NCI-H1436 treated with DMSO at 0.1 percent for 48 hours (cell line): ENCODE results near the gene TRAK1.

Experiments
- DNase-seq: peaks from one replicate; lab custom pipeline; 2025; lab: John Stamatoyannopoulos, UW

The TRAK1 gene

DNA sequence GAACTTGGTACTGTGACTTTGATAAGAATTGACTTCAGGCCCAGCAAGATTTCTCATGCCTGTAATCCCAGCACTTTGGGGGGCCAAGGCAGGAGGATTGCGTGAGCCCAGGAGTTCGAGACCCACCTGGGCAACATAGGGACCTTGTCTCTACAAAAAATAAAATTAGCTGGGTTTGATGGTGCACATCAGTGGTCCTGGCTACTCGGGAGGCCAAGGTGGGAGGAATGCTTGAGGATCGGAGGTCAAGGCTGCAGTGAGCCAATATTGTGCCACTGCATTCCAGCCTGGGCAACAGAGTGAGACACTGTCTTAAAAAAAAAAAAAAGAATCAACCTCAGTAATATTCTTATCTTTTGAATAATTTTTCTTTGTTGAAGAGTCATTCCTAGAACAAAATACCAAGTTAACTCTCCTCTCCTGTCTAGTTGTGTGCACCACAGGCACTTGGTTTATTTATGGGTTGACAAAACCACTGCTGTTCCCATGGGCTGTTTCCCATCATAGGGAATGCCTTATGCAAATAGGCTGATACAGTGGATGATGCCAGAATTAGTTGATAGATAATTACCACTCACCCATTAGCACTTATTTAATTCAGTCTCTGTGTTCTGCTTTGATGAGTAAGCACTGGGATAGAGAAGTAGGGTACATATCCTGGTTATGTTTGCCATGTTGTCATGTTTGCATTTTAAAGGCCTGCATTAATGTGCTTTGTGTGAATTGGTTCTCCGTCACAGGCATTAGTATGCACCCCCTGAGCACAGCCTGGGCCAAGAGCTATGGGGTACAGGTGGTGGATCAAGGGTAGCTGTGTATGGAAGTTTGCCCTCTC, 32.9 kb downstream of the TRAK1 start:
- no peak for DNase-seq

GRCh38 chr3:42127226-42127625, 36.1 kb downstream of the TRAK1 start:
- no peak for DNase-seq

- no peak for DNase-seq
These were observed 37.4 kb downstream of the TRAK1 start for GRCh38 chr3:42128526-42128925.

- DNase-seq: no peak
These were observed 38.1 kb downstream of the TRAK1 start for GRCh38 chr3:42129014-42129953.

GRCh38 chr3:42130007-42130328, 38.8 kb downstream of the TRAK1 start:
- DNase-seq: no peak

- DNase-seq: no peak
These were observed 39.3 kb downstream of the TRAK1 start for GRCh38 chr3:42130329-42131070.

DNA sequence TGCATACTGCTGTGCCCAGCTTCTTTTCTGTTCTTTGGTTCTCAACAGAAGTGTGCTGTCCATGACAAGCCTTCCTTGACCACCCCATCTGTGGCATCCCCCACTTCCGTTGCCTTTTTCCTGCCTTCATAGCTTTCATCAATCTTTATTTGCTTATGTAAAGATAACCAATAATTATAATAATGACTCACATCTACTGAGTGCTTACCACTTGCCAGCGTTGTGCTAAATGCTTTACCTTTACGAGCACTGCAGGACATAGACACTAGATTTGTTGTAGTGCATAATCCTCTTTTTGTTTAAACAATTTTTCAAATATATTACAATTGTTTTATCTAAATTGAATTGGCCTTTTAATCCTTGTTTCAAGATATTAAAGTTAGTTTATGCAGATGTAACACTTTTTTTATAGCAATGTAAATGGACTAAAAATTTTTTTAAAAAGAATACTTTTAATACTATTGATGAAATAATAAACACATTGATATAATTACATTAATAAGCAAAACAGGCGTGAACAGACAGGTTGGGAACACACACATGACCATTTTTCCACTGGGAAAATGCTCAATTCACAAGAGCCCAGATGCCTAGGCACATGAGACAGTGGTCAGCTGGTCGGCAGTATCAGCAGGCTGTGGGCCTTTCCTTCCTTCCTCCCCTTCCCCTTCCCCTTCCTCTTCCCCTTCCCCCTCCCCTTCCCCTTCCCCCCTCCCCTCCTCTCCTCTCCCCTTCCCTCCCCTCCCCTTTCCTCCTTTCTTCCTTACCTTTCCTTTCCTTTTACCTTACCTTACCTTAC, 42.5 kb downstream of the TRAK1 start:
- no peak for DNase-seq

- DNase-seq: no peak
These were observed 43.8 kb downstream of the TRAK1 start for GRCh38 chr3:42134867-42135464.

DNA sequence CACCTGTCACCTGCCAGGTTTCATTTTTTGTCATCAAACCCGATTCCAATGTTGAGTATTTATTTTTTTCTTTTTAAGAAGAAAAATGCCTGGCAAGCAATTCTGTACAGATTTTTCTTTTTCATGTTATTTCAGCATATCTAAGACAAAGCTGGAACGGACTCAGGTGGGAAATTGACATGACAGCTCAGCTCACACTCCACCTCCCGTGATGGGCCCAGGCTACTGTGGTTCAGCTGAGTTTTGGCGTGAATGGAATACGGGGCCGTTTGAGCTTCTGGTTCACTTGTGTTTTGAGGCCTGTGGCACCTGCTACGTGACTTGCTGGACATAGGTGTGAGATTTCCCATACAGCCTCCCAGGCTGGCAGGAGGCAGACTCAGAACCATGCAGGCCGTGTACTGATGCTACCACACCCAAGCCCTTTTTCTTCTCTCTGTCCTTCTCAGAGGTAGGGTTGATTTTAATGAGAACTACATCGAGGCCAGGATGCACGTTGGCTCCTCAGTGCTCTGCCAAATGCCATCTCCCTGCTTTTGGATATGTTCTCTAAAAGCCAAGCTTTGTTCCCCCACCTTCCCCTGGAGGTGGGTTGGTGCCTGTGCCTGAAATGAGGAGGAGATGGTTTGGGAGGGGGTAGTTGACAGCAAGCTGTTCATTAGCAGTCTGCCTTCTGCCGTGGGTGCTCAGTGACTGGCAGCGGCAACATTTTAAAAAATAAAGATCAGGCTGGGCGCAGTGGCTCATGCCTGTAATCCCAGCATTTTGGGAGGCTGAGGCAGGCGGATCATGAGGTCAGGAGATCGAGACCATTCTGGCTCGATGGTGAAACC, 48.7 kb downstream of the TRAK1 start:
- no peak for DNase-seq

- no peak for DNase-seq
These were observed 49.6 kb downstream of the TRAK1 start for GRCh38 chr3:42140665-42141203.

DNA sequence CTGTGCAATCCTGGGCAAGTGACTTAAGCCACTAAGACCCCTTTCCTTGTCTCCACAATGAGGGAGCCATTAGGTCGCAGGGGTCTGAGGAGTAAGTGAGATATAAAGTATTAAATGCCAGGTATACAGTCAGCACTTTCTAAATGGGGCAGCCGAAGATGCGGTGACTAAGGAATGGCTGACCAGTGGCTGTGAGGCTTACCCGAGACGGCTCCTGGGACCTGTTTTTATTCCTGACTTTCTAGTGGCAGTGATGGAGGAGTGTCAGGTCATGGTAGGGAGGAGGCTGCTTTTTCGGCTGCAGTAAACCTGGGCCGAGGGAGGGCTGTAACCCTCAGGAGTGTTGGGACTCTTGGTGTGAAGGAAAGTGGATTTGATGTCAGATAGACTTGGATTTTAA, 52.3 kb downstream of the TRAK1 start:
- no peak for DNase-seq

DNA sequence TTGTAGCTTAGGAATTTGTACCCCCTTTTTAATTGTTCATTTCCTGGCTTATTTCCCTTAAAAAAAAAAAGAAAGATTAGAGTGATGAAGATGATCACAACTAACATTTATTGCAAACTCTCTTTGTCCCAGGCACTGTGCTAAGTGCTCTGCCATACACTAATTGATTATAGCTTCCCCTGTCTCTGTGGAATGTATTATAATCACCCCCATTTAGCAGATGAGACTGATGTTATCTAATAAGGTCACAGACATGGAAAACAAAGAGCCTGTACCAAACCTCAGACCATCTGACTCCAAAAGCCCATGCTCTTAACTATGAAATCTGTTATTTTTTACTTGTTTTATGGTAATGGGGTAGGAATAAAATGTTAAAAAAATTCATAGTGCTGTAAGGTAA, 53.1 kb downstream of the TRAK1 start:
- DNase-seq: no peak

- no peak for DNase-seq
These were observed 57.1 kb downstream of the TRAK1 start for GRCh38 chr3:42148086-42148848.

- no peak for DNase-seq
These were observed 57.9 kb downstream of the TRAK1 start for GRCh38 chr3:42148982-42149432.

DNA sequence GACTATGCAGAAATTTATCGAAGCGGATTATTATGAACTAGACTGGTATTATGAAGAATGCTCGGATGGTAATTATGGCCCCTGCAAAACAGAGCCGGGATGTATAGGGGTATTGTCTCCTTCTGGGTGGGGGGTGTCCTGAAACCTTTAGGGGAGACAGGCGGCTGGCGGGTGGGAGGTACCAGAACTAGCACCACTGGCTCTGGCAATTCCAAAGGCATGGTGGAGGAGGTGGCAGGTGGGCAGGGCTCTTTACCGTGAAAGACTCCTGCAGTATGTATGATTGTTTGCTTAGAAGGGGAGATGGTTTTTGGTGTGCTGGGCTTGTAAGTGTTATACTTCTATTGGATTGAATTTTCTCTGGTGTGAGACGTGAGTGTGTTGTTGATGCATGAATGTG, 58.4 kb downstream of the TRAK1 start:
- DNase-seq: no peak

GRCh38 chr3:42149975-42150374, 58.8 kb downstream of the TRAK1 start:
- DNase-seq: no peak

DNA sequence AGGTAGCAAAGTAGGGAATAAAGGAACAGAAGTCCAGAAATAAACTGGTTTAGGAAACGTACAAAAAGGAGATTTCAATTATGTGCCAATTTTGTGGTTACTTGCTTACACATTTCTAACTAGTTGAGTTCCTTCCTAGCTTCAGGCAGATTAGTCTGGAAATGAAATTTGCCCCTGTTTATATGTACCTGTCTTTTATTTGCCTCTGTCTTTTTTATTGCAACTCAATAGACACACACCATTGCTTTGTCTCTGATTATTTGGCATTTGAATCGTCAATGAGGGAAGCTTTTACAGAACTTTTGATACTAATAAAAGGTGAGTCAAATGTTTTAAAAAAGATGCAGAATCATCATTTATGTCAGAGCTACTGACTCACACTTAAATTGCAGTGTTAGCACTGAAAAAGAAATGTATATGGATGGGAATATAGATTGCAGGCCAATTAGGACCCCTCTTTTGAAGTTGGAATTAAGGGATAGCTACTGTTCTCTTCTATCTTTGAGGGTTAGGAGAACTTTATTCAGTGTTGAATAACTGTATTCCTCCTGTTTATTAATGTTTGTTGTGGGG, 60.5 kb downstream of the TRAK1 start:
- DNase-seq: no peak

DNA sequence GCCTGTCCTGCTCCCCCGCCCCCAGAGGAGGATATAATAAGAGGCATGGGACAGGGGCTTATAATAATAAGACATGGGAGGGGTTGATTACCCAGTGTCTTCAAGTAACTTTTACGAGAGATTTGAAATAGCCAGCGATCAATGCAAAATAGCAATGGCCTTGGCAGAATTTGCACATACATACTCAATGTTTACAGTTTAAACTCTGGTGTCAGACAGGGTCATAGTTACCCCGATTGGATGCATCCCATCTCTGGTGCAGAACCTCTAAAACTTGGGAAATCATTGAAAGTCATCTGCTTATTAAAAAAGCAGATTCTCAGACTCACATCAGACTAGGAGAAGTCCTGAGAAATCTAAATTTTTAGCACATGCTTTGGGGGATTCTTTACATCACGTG, 61.0 kb downstream of the TRAK1 start:
- no peak for DNase-seq

- DNase-seq: no peak
These were observed 61.9 kb downstream of the TRAK1 start for GRCh38 chr3:42153039-42153438.
